DLD1 (cell line): Measurements from ENCODE around the gene LAMA4.

Source experiments
- in situ Hi-C: cut with HindIII; loops from 2 replicates; pipeline ENCODE4 v1.10.0; 2017; ENCODE audit warnings: low sequenced_read_pairs

Gene LAMA4

GRCh38 chr6:112279031-112279935 is 24.9 kb upstream of the LAMA4 start:
- in situ Hi-C loops: no loop called here

DNA sequence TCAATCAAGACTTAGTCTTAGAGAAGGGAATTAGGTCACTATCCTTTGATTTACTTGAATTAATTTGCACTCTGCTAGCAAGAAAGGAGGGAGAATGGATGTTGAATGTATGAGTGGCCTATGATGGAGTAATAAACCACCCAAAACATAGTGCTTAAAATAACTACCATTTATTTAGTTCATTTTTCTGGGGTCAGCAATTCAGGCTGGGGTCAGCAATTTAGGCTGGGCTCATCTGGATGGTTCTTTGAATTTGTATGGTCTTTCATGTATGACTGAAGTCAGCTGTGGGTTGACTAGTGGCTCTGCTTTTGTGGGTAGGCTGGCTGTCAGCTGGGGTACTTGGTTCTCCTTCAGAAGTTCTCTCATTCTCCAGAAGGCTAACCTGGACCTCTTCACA is 21.0 kb upstream of the LAMA4 start:
- in situ Hi-C loops: no loop called here

DNA sequence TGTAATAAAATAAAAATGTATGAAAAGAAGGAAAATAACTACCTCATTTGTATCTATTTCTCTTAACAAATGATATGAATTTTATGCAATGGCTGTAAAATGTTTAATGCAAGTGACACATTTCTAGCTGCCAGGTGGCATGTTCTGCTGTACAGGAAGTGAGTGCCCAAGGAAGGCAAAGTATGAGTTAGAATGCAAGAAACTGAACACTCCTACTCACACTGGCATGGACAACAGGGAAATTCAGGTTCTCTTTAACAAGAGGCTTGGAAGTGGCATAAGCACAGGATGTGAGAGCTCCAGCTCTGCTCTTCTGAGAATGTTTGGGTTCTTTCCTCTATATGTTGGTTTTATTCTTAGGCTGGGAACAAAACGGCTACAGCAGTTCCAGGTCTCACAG is 20.4 kb upstream of the LAMA4 start:
- in situ Hi-C loops: no loop called here

DNA sequence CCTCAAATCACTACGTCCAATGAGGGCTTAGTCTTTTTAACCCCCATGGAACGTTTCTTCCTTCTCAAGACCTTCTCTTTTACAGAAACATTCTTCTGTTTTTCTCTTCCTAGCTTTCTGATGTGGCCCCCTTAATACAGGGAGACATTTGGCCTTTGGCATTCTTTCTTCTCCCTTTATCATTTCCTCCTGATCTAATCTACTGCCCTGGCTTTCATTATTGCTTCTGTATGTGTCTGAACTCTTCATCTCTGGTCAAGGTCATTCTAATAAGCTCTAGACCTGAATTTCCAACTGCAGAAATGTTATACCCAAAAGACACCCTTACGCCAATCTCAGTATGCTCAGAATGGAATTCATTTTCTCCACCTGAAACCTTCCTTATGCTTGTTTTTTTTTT is 18.4 kb upstream of the LAMA4 start:
- in situ Hi-C loops: no loop called here

DNA sequence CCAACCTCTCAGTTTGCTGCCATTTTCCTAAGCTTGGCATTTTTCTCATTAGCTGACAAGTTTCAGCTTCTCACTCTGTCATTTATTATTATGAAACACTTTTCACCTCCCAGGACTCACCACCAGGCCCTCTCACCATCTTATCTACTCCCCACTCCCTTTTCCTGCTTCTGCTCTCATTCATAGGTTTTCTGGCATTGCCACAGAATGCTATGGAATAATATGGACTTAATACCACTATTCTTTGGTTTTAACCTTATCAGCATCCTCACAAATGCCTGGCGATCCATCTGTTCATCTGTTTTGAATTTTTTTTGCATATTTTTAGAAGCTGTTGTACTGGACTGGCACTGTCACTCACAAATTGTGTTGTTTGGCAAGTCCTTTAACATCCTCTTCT is 16.4 kb upstream of the LAMA4 start:
- in situ Hi-C loops: no loop called here

DNA sequence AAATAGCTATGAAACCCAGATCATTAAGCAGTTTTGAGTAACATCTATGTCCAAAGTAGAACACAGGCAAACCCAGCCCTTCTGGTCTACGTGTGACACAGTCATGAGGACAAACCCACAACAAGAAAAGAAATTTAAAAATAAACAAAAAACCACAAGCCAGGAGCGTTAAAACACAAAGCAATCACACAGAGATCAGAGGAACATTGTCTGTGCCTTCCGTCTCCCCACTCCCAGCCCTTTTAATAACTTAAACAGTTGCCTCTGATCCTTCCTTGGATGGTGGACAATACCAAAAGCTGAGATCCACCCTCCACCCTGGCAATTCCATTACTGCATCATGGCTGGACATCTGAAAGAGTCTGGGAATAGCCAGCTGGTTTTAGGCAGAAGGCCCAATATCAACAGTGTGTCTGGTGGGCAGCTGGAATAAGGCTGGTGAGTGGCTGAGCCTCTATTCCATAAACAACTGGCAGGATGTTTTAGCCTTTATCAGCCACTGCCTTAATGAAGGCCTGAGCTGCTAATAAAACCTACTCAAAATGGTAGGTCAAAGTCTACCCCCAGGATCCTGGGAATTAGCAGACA is 15.7 kb upstream of the LAMA4 start:
- in situ Hi-C loops: no loop called here

- in situ Hi-C loops: no loop called here
Observed at GRCh38 chr6:112269114-112269513, 14.7 kb upstream of the LAMA4 start.

- in situ Hi-C loops: no loop called here
Observed at GRCh38 chr6:112268654-112269053, 14.3 kb upstream of the LAMA4 start.

DNA sequence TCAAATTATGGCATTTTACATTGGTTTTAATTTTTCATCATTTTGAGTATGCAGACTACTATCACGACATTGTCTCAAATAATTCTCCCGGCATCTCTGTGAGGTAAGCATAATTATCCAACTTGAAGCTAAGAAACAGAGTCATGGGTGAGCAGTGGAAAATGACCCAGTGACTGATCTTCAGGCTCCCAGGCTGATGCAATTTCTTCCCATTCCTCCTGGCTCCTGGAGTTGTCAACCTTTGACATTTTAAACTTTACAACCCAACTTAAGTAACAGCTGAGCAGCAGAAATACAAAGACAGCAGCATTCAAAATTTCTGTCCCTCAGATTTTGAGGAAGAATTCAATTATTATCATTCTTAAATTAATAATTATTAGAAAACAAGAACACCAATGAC is 13.7 kb upstream of the LAMA4 start:
- in situ Hi-C loops: no loop called here

- in situ Hi-C loops: no loop called here
Observed at GRCh38 chr6:112266331-112266730, 12.0 kb upstream of the LAMA4 start.

GRCh38 chr6:112259337-112259675 is 4.9 kb upstream of the LAMA4 start:
- in situ Hi-C loops: no loop called here

- in situ Hi-C loops: no loop called here
Observed at GRCh38 chr6:112258642-112259336, 4.4 kb upstream of the LAMA4 start.

GRCh38 chr6:112257178-112257855 is 3.0 kb upstream of the LAMA4 start:
- in situ Hi-C loops: no loop called here

DNA sequence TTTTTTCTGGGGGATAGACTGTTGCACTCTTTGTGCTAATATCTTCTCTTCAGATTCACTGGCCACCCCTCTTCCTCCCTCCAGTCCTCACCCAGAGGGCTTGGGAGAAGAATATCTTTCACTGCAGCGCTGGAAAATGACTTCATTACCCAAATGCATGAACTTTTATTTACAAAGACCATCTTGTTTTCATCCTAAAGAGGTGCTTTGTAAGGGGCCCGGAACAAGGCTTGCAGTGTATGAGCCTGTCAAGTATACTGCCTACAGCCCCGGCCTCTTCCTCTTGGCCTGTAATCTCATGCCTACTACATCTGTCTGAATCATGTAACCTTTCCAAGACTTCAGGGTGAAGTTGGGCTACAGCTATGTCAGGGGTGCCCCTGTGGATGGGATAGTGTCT is 554 bp upstream of the LAMA4 start:
- in situ Hi-C loops: no loop called here

GRCh38 chr6:112253498-112253840 is 898 bp downstream of the LAMA4 start:
- in situ Hi-C loops: no loop called here

DNA sequence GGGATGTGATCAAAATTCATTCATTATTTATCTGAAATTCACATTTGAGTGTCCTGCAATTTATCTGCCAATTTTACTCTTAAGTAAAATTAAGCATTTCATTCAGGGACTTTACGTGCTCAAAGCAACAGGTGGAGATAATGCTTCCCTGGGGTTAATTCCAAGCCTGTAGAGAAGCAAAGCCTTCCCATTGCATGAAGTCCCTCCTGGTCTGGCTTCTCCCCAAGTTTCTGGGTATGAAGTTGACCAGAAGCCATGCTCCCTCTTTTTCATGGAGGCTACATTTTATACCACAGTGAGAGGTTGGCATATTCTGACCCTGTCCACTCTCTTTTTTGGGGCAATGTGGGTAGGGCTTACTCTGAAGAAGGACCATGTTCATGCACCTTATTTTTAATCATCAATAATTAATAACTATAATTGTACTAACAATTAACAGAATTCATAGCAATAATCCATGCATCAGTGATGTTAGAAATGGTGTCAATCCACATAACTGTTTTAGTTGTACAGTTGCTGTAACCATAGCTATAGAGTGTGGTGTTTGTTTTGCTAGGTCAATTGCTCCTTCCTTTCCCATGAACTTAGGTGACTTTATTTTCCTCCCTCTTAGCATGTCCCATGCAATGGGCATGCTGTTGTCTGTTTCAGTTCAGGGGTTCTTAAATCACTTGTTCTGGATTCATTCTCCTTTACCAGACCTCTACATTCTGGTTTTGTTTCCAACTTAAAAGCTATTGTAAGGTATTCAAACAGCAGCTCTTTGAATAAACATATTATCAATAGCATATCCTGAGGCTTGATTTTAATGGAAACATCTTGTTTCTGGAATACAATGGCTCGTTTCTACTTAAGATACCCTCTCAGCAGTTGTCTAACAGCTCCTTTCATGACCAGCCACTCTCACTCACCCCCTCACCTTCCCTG is 1.5 kb downstream of the LAMA4 start:
- in situ Hi-C loops: no loop called here

- in situ Hi-C loops: no loop called here
Observed at GRCh38 chr6:112251171-112251875, 3.0 kb downstream of the LAMA4 start.

GRCh38 chr6:112249489-112249888 is 4.9 kb downstream of the LAMA4 start:
- in situ Hi-C loops: no loop called here

- in situ Hi-C loops: no loop called here
Observed at GRCh38 chr6:112247275-112247674, 7.1 kb downstream of the LAMA4 start.
